Testis (tissue), 2 donors: ENCODE results near the gene ZNF213.

Experiments
- POLR2A ChIP-seq: fragments of 450-650 bp; IDR thresholded peaks from one replicate; pipeline ENCODE4 v1.6.1; 2017; ENCODE audit warnings: antibody characterized with exemption, mild to moderate bottlenecking, moderate library complexity
- TF ChIP-seq, protein P1 (sequence below), 3 experiments: fragments of 450-650 bp in 2 of 3; fragments of 200-600 bp in 1 of 3; sonication (generic) in 1 of 3; IDR thresholded peaks; one replicate each; pipeline ENCODE4 v1.5.1; 2016 to 2019; ENCODE audit warnings: antibody characterized with exemption in 3 of 3, mild to moderate bottlenecking in 2 of 3, moderate library complexity in 1 of 3

DNA sequence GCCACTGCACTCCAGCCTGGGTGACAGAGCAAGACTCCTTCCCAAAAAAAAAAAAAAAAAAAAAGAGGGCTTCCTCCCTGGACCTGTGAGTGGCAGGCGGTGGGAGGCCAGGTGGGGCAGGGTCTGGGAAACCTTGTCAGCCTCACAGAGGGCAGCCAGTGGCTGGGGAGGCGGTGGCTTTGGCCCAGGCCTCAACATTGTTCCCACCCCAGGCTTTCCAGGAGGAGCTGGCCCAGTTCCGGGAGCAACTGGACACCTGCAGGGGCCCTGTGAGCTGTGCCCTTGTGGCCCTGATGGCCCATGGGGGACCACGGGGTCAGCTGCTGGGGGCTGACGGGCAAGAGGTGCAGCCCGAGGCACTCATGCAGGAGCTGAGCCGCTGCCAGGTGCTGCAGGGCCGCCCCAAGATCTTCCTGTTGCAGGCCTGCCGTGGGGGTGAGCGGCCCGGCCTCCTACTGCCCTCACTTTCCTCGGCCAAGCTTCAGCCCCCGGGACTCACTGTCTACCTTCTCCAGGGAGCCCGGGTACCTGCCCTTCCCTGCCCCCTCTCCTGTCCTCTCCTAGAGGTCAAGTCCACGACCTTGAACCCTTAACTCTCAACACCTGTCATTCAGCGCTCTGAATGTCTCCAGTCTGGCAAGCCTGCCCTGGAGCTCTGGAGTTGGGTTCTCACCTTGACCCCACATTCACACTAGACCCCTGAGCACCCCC lies 12.4 kb downstream of the ZNF213 start:
- TF ChIP-seq, protein P1, sequence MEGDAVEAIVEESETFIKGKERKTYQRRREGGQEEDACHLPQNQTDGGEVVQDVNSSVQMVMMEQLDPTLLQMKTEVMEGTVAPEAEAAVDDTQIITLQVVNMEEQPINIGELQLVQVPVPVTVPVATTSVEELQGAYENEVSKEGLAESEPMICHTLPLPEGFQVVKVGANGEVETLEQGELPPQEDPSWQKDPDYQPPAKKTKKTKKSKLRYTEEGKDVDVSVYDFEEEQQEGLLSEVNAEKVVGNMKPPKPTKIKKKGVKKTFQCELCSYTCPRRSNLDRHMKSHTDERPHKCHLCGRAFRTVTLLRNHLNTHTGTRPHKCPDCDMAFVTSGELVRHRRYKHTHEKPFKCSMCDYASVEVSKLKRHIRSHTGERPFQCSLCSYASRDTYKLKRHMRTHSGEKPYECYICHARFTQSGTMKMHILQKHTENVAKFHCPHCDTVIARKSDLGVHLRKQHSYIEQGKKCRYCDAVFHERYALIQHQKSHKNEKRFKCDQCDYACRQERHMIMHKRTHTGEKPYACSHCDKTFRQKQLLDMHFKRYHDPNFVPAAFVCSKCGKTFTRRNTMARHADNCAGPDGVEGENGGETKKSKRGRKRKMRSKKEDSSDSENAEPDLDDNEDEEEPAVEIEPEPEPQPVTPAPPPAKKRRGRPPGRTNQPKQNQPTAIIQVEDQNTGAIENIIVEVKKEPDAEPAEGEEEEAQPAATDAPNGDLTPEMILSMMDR (IDR thresholded peaks at IDR 0.05), result no peak
- TF ChIP-seq POLR2A, result no peak
